ENCODE results near the gene USP47.
A peak's percentile ranks its signal among the peaks of the same experiment; 100 is the strongest.

The USP47 gene

DNA sequence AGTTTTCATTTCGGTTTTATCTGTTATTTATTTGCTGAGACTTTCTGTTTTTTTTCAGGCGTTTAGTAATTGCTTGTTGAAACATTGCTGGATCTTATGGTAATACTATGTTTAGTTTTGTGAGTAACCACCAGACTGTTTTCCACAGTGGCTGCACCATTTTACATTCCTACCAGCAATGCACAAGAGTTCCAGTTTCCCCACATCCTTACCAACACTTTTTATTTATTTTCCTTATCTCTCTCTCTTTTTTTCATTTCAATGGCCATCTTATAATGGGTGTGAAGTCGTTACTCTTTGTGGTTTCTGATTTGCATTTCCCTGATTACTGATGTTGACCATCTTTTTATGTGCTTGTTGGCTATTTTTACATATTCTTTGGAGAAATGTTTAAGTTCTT is 23.7 kb downstream of the USP47 start:
- no peak for DNase-seq

DNA sequence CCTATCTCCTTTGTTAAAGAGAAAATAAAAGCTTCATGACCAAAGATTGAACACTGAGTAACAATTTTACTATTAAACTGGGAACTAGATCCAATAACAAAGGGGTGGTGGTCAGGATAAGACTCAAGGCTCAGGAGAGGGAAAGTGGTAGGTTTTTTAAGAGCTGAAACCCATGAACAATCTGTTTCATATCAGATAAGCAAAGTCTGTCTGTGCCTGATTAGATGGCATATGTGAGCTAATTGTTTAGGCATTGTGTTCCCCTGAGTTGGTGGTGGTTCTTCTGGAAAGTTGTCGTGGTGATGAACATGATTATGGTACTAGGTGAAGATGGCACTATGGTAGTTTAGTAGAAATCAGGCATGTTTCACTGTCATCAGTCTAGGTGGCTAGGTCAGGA is 24.4 kb downstream of the USP47 start:
- DNase-seq, result no peak

DNA sequence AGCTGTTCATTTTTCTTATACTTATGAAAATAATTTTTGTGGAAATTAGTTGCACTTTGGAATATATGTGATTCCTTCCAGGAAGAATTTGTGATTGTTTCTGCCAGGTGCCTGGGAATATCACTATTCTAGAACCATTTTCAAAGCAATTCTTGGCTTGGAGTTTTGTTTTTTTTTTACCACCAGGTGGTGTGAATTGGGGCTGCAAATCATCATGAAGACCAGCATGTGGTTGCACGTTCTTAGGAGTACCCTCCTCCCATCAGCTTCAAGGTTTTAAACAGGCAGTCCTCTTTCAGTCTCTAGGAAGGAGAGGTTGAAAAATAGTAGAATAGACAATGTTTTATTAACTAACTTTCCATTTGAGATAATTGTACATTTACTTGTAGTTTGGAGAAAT is 25.9 kb downstream of the USP47 start:
- no peak for DNase-seq

DNA sequence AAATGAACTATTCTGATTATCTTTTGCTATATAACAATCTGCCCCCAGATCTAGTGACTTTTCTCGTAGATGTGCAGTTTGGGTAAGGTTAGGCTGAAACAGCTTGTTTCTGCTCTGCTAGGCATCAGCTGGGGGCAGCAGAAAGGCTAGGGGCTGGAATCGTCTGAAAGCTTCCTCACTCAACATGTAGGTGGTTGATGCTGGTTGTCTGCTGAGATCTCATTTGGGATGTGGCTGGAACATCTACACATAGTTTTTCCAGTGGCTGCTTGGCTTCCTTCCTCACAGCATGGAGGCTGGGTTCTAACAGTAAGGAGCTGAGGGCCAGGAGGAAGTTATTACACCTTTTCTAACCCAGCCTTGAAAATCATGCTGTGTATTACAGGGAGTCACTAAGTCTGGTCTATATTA is 30.2 kb downstream of the USP47 start:
- peak in 3 of 4 experiments; percentile 3 to 13 (median 11) for DNase-seq

DNA sequence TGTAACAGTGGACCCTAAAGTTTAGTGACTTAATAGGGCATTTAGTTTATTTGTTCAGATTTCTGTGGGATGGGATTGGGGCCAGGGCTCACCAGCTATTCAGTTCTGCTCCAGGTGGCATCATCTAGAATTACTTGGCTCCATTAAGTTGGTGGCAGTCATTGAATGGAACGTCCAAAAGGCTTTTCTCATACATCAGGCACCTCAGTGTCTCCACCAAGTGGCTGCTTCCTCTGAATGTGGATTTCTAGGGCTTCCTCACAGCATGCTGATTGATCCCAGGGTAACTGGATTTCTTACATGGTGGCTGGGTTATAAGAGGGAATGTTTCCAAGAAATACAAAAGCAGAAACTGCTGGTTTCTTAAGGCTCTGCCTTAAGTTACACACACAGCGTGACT is 34.7 kb downstream of the USP47 start:
- peak in 3 of 4 experiments; percentile 11 to 12 (median 12) for DNase-seq

DNA sequence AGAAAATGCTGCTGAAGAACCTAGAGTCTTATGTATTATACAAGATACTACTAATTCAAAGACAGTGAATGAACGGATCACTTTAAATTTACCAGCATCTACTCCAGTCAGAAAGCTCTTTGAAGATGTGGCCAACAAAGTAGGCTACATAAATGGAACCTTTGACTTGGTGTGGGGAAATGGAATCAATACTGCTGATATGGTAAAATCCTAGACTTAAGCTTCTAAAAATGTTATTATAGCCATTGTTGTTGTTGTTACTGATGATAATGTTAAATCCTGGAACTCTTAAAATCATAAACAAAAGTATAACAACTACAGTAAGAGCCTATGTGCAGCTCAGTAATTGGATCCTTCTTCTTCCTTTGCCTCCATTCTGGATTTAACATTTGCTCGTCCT is 38.4 kb downstream of the USP47 start:
- no peak for DNase-seq

DNA sequence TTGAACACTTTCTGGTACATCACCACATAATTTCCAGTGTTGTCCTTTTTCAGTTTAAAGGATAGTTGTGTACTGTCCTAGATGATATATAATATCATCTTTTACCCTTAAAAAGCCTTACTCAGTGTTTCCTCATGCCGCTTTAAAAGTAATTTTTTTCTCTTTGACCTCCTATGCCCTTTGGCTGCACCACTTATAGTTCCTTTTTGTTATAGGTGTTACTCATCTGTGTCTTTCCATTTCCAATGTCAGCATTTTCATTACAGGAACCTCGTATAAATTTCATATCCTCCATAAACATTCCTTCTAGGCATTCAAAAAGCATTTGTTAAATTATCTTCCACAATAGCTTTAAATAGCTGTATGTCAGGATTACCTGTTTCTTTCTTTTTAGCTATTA is 40.8 kb downstream of the USP47 start:
- DNase-seq, result peak; percentile 10 to 71 (median 43)

DNA sequence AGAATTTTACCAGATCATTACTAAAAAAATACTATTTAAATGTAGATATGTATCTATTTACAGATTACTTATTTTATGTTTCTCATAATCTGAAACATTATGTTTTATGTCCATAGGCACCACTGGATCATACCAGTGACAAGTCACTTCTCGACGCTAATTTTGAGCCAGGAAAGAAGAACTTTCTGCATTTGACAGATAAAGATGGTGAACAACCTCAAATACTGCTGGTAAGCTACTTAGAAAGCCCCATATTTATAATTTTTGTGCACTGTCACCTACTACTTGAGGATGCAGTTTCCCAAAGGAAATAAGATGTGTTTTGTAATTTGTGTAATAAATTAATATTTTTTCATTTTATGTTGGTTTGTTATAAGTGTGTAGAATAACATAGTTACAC is 42.6 kb downstream of the USP47 start:
- no peak for DNase-seq

DNA sequence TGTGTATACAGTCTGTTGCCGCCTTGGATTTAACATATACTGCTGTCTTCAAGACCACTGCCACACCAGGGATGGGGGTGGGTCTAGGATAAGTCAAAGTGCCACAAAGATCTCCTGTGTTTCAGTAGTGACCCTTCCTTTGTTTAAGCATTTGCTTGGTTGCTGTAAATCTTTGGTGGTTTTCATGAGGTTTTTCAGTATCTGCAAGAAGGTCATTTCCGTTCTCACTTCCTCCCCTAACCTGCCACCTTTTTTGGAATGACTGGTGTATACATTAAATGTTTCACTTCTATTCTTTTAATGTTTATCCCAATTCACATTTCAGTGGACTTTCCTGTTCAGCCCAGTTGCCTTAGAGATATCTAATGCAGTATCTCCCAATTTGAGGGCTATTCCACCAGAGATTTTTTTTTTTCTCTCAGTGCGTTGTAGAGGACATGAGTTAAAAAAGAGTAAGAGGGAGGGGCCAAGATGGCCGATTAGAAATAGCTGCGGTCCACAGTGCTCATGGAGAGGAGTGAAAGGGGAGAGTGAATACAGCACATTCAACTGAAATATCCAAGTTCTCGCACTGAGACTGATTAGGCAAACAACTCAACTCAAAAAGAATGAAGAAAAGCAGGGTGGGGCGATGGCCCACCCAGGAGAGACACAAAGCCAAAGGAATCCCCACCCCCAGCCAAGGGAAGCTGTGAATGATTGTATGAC is 43.2 kb downstream of the USP47 start:
- DNase-seq, result no peak

DNA sequence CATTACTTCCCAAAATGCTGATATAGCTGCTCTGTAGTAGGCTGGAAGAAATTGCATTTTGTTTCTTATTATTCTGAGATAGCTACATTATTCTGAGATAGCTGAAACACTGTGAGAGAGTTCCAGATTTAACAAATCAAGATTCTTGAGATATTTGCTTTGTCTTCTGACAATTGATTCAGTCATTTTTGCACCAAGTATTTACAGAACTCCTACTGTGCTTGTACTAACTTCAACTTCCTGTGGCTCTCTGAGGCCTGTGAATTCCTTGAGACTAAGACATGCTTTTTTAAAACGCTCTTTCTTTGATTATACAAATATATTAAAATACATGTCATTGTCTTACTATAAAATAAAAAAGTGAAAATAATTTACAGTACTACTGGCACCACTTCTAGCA is 52.7 kb downstream of the USP47 start:
- no peak for DNase-seq

DNA sequence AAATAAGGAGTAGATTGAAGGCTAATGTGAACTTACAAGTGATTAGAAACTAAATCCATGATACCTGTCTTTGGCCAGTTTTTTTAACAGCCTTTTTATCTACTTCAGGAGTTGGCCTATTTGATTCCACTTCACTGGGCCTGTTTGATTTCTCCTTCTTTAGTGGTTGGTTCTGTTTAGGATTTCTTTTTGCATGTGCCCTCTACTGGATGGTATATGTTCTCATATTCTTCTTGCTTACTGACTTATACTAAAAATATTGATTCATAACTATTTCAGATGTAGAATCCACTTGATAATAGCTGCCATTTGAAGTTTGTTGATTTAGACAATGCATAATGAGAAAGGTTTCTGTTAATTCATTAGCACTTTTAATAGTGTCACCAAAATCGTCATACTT is 53.9 kb downstream of the USP47 start:
- peak in 1 of 4 experiments; percentile 11 for DNase-seq

DNA sequence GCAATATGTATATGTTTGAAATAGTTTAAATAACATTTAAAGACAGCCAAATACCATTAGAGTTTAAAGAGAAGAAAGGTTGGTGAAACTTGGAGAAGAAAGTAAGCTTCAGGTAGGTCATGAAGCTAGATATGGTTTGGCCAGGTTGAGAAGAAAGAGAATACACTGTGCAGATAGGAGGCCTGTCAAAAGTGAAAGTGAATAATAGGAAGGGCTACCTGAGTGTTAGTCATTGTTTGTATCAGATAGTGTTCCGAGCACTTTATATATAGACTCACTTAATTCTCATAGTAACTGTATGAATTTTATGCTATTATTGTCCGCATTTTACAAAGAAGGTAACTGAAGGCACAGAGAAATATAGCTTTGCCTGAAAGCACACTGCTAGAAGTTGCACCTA is 56.9 kb downstream of the USP47 start:
- no peak for DNase-seq

DNA sequence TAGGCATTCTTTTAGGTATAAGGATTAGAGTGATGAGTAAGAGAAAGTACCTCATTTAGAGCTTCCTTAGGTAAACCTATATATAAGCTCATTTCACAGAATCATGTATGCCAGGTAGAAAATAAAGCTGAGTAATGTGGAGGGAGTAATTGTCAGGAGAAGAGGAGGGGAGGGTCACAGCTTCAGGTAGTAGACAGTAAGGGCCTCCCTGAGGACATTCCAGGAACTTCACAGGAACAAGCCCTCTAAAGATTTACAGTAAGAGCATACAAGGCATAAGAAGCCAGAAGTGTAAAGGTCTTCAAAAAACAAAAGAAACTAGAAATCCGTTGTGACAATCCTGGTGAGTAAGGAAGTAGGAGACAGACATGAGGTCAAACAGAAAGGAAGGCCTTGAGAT is 57.6 kb downstream of the USP47 start:
- DNase-seq, result no peak

DNA sequence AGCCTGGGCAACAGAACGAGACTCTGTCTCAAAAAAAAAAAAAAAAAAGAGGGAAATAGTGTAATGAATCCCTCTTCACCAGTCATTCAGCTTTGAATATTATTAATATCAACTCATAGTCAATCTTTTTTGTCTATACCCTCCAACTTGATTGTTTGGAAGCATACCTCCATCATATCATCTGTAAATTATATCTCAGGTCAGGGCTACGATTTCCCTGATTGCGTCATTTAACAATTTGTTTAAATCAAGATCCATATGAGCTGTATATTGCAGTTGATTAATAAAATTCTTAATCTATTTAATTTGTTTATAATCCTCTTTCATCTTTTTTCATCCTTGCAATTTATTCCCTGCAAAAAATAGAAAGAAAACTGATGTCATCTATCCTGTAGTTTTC is 60.2 kb downstream of the USP47 start:
- DNase-seq, result no peak

DNA sequence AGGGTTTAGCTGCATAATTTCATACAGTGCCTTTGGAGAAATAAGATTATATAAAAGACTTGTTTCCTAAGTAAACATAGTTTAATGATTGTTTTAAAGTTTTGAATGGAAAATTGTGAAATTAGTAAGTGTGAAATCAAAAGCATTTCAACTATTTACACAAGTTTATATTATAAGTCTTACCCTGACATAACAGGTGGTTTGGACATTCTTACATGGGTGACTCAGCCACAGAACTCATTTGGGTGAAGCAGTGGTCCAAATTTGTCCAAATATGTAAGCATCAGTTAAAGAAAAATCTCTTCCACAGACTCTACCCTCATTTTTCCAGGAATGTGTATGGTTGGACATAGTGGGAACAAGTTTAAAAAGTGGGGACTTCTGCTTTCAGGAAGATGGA is 68.0 kb downstream of the USP47 start:
- DNase-seq, result no peak

DNA sequence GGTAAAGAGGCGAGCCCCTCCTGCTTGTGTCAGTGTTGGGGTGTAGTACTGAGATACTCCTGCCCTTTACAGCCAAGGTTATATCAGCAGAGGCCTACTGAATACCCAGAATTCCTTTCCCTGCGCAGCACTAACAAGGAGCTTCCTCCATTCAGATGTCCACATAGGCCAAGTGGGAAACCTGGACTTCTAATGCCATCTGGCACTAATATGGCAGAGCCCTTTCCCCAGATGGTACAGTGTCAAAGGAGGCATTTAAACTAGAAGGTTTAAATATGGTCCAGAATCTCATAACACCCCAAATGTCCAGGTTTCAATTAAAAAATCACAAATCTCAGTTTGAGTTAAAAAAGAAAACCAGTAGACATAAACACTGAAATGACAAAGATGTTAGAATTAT is 68.8 kb downstream of the USP47 start:
- no peak for DNase-seq

DNA sequence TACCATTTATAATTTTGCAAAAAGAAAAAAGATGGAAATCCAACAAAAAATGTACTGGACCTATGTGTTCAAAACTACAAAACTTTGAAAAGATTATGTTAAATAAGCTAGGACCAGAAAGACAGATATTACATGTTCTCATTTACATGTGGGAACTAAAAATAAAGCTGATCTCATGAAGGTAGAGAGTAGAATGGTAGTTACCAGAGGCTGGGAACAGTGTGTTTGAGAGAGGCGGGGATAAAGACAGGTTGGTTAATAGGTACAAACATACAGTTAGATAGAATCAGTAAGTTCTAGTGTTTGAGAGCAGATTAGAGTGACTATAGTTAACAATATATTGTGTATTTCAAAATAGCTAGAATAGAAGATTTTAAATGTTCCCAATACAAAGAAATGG is 71.6 kb downstream of the USP47 start:
- DNase-seq, result no peak

DNA sequence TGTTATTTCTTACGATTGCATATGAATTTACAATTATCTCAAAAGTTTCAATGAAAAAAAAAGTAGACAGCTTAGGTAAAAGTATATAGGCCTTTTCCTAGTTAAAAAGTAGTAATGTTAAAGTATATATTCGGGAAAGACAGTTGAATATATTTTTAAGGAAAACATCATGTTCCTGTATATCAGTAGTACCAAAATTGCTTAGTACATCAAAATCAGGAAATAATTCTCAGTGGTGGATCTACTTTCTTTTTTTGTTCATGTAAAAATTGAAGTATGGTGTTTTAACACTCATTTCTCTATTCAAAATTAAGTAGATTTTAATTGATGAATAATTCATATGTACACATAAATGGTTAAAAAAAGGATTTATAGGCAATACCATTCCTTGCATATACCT is 73.9 kb downstream of the USP47 start:
- DNase-seq, result no peak

DNA sequence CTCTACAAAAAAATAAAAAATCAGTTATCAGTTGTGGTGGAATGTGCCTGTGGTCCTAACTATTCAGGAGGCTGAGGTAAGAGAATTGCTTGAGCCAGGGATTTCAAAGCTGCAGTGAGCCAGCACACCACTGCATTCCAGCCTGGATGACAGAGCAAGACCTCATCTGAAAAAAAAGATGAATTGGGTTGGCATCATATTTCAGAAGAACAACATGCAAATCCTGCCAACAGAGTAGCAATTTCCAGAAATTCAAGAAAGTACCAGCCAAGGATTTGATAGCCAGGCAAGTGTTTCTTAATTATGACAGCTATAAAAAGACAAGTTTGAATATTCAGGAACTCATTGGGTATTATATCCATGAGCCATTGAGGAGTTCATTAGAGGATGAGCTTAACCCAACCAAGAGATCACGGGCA is 75.2 kb downstream of the USP47 start:
- DNase-seq, result no peak

DNA sequence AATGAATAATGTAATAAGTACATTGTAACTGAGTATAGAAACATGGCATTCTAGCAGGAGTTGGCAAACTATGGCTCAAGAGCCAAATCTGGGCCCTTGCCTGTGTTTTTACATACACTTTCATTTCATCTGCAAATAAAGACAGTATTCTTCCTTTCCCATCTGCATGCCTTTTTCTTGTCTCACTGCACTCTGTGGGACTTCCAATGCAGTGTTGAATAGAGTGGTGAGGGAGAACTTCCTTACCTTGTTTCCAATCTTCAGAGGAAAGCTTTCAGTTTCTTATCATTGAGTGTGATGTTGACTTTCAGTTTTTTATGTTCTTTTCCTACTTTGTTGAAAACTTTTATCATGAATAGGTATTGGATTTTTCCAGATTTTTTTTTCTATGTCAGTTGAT is 82.1 kb downstream of the USP47 start:
- no peak for DNase-seq

DNA sequence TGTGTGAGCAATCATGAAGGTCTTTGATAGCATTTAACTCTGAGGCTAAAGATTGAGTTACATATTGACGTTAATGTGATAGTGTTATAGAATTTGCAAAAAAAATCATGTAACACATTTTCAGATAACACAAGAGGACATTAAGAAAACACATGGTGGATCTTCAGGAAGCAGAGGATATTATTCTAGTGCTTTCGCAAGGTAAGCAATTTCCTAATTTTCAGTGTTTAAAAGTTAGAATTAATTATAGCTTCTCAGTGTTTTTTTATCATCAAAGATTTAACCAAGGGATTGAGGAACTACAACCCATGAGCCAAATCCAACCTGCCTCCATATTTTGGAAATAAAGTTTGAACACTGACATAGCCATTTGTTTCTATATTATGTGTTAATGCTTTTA is 88.1 kb downstream of the USP47 start:
- no peak for DNase-seq

DNA sequence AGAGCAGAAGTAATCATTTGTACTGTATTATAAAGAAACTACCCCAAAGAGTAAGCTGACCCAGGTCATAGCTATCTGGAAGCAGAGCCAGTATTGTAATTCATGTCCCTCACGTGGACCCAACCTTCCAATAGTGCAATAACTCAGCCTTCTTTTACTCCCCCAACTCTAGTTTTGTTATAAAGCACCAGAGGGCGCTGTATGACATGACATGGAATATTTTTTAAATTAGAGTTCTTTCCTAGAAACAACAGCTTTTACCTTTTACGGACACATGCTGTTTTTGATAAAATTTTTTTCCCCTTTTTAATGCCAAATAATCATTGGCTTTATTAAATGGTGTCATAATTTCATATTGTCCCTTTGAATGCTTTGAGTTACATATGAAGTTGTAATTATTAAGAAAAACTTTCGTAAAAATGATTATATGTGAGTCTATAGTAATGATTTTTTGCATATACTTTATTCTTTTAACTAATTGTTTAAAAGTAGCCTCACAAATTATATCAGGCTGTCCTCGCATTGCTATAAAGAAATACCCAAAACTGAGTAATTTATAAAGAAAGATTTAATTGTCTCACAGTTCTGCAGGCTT is 89.8 kb downstream of the USP47 start:
- peak; percentile 27 to 66 (median 53) for DNase-seq

DNA sequence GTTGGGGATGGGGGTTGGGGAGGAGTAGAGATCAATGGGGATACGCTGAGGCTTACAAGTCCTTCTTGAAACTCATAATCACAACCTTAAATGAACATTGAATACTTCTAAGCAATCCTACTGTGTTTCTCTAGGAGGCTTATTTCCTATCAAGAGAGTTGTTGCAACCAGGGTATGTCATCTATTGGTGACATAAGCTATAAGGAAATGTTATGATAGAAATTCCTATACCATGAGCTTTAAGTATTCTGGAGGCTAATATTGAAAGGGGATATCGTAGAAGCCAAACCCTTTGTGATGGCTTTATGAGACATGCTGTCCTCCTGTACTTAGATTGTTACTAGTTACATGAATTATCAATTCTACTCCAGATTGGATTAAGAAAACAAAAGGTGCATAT is 93.8 kb downstream of the USP47 start:
- DNase-seq, result no peak

DNA sequence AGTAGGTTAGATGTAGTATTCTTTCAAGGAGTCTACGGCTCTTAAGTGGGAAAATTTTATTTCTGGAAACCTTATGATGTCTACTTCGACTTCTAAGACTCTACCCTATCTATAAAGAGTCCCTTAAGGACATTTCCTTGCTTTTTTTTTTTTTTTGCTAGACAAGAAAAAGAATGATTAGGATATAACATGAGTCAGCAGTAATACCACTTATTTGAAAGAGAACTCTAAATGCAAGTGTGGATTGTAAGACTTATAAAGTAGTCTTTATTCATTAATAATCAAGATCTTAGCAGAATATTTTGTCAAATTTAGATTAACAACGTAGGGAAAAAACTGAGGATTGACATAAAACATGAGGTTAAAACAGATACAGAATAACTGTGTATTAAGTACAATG is 95.7 kb downstream of the USP47 start:
- DNase-seq, result no peak

DNA sequence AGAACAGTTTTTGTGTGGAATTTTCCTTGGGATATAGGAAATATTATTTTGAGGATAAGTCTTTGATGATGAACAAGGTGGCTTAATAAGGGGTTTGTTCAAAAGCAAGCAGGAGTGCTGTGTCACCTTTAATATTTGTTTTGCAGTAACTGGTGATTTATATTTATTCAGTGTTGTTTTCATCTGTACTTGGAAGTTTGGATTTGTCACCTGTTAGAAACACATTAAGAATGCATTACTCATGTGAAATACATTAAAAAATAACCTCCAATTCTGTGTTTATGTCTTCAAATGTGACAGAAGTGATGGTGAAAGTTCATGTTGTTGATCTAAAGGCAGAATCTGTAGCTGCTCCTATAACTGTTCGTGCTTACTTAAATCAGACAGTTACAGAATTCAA is 96.2 kb downstream of the USP47 start:
- DNase-seq, result no peak
